Heart left ventricle (tissue), 16 donors: ENCODE data around the gene EML5. TPM values are rescaled to one million over a fixed set of nuclear protein-coding genes. Genes with fewer than 3 reads are reported as not detected.

Source experiments
- ATAC-seq, 4 donors: fragments of 200-7000 bp; cut with Tn5 transposase; one replicate each; pipeline ENCODE4 v1.9.1; 2020 to 2022; ENCODE audit warnings: moderate library complexity in 4 of 4, mild to moderate bottlenecking in 3 of 4, moderate number of reproducible peaks in 1 of 4
- DNase-seq, 5 donors: peaks; one replicate each; pipeline ENCODE4 v3.0.0-alpha.2; 2020
- H3K27ac ChIP-seq, 12 donors: fragments of 200-600 bp; sonication (generic) in 4 of 12; one replicate each; pipeline versions ENCODE4 v1.5.0 to v1.8.0; 2016 to 2022; ENCODE audit warnings: mild to moderate bottlenecking in 2 of 12
- H3K27me3 ChIP-seq, 9 donors: fragments of 200-600 bp; sonication (generic) in 2 of 9; one replicate each; pipeline versions ENCODE4 v1.5.1 to v1.8.0; 2016 to 2022; ENCODE audit warnings: mild to moderate bottlenecking in 3 of 9
- H3K36me3 ChIP-seq, 9 donors: fragments of 200-600 bp; sonication (generic) in 2 of 9; one replicate each; pipeline versions ENCODE4 v1.5.0 to v1.8.0; 2018 to 2022; ENCODE audit warnings: mild to moderate bottlenecking in 2 of 9
- H3K4me1 ChIP-seq, 12 donors: fragments of 200-600 bp; sonication (generic) in 4 of 12; one replicate each; pipeline versions ENCODE4 v1.5.0 to v1.8.0; 2016 to 2022; ENCODE audit warnings: mild to moderate bottlenecking in 3 of 12
- H3K4me3 ChIP-seq, 12 donors: fragments of 200-600 bp; sonication (generic) in 4 of 12; one replicate each; pipeline versions ENCODE4 v1.5.0 to v1.8.0; 2017 to 2022; ENCODE audit warnings: mild to moderate bottlenecking in 9 of 12, moderate library complexity in 4 of 12
- H3K9me3 ChIP-seq, 12 donors: fragments of 200-600 bp; sonication (generic) in 4 of 12; one replicate each; pipeline versions ENCODE4 v1.5.0 to v1.8.0; 2016 to 2022; ENCODE audit warnings: mild to moderate bottlenecking in 1 of 12
- POLR2A ChIP-seq, 2 donors: fragments of 450-650 bp; IDR thresholded peaks; one replicate each; pipeline ENCODE4 v1.6.1; 2017; ENCODE audit warnings: antibody characterized with exemption in 2 of 2, mild to moderate bottlenecking in 2 of 2, moderate library complexity in 2 of 2
- WGBS, 4 donors: extraction: QIAGEN DNeasy Blood & Tissue Kit in 2 of 4; methylation state at CpG; one replicate each; pipeline versions ENCODE4 v1.1.5 to v1.1.7; 2013 to 2018; 5-methylcytosine and 5-hydroxymethylcytosine counted together
- intact Hi-C, 10 donors: fragments of 100-400 bp; cut with DNase I; formaldehyde crosslinking; loops; one replicate each; pipeline versions ENCODE4 v1.11.1 to v1.14.2; 2022
- polyA plus RNA-seq, 2 donors: library from polyadenylated mRNA; stranded (reverse); fragments of 200-250 nt; gene quantifications; one replicate each; pipeline ENCODE4 v1.2.3, GENCODE V29; 2013
- total RNA-seq, 9 donors: library from RNA; depleted of rRNA in 2 of 9; stranded (reverse); fragments of >200 nt in 2 of 9; fragmentation: NEBNext Ultra II Directional in 3 of 9; extraction: Animal tissue kit (Norgen Biotek cat#: 25700) in 3 of 9; gene quantifications; one replicate each; pipeline versions ENCODE4 v1.1.0 to v1.2.4, GENCODE V29; 2016 to 2023
- TF ChIP-seq, protein P1 (sequence below), 12 donors: fragments of 200-600 bp; sonication (generic) in 4 of 12; IDR thresholded peaks; one replicate each; pipeline versions ENCODE4 v1.5.0 to v1.8.0; 2018 to 2022; ENCODE audit warnings: antibody characterized with exemption in 12 of 12, mild to moderate bottlenecking in 5 of 12
- donor health status: ischemic (EF 13 %, LVEDD 7.1; RV severe dilation, severe dysfunction).
- donor health status: healthy with polysubstance abuse.
- donor health status: DM: no; HTN: yes; CAD: no.
- donor health status: DM: no; HTN: no; CAD: no.
- donor health status: ischemic (EF 25% LVEDD 6.9; RV normal size, moderate dysfunction).
- donor health status: ischemic (EF 25% LVEDD 5.7; RV mildly dilated, moderate dysfunction).
- donor health status: healthy.
- donor health status: DM: yes; HTN: yes; CAD: no.
- donor health status: ischemic (EF 35%, LVEDD 5.7; RV mildly dilated, moderate dysfunction).
- donor health status: nonischemic (EF 11% LVEDD 7.7; RV severe dilation, severe dysfunction).
- donor health status: DM: yes; HTN: yes; CAD: no.
- donor health status: PGD.
- donor health status: ischemic (EF 29% LVEDD 5.4; RV normal size, mild dysfunction).
- donor health status: nonischemic (EF 23%, LVEDD 6.1; RV moderate dilation, normal function).

The EML5 gene
- total and polyA plus RNA-seq, 11 donors: 0.08 to 0.71 (median 0.21) TPM

DNA sequence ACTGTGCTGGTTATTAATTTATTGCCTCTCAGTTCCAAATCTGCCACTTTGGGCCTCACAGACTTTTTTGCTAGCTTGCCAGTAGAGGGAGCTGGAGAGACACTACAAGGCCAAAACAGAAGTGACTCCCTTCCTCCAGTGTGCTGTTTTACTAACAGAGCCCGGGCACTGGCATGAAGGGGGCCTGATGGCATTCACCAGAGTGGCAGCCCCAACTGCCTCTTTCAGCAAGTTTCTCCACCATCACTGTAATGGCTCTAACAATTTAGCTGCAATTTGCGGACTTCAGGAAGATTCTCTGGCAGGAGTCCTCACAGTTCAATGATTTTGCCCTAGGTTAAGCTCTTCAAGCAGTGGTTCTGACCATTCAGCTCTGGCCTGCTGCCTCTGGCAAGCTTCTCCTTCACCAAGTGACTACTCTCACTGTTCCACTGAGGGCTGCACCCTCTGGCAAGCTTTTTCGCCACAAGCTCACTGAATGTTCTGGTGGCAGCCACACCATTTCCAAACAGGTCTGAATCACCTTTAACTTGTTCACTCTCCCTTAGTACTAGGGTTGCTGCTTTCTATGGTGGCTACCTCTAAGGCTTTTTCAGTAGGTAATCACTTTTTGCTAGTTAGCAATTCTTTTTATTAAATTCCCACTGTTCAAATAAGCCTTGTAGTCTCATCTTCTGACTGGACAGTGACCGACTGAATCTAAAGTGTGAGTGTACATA is 125.0 kb downstream of the EML5 start:
- intact Hi-C loops: loop anchor here in 8 of 10 donors (5.0 to 10.0 kb wide), 8 partner anchors 197 to 1250 kb away; no protein-coding TSS in a partner anchor
- ATAC-seq: peak in 3 of 4 donors; percentile 78 to 84 (median 79)
- H3K27me3 ChIP-seq: no peaks in the 10 kb centered on the region
- H3K4me3 ChIP-seq: no peak overlapping the region
- WGBS, 4 donors: 36 to 57% (median 39%) methylated on average over 4 of the region's 4 CpGs
- H3K4me1 ChIP-seq: peaks cover 0 to 9% (median 0%) of the 10 kb centered on the region in 12 donors
- no peak overlapping the region for H3K27ac ChIP-seq
- no peaks in the 10 kb centered on the region for H3K36me3 ChIP-seq
- no peak for TF ChIP-seq POLR2A (IDR thresholded peaks at IDR 0.05)
- TF ChIP-seq, protein P1, sequence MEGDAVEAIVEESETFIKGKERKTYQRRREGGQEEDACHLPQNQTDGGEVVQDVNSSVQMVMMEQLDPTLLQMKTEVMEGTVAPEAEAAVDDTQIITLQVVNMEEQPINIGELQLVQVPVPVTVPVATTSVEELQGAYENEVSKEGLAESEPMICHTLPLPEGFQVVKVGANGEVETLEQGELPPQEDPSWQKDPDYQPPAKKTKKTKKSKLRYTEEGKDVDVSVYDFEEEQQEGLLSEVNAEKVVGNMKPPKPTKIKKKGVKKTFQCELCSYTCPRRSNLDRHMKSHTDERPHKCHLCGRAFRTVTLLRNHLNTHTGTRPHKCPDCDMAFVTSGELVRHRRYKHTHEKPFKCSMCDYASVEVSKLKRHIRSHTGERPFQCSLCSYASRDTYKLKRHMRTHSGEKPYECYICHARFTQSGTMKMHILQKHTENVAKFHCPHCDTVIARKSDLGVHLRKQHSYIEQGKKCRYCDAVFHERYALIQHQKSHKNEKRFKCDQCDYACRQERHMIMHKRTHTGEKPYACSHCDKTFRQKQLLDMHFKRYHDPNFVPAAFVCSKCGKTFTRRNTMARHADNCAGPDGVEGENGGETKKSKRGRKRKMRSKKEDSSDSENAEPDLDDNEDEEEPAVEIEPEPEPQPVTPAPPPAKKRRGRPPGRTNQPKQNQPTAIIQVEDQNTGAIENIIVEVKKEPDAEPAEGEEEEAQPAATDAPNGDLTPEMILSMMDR (IDR thresholded peaks at IDR 0.05): peak; percentile 57 to 84 (median 78)
- peak in 4 of 5 donors; percentile 31 to 39 (median 37) for DNase-seq
- H3K9me3 ChIP-seq: peaks cover 0 to 6% (median 0%) of the 10 kb centered on the region in 12 donors

DNA sequence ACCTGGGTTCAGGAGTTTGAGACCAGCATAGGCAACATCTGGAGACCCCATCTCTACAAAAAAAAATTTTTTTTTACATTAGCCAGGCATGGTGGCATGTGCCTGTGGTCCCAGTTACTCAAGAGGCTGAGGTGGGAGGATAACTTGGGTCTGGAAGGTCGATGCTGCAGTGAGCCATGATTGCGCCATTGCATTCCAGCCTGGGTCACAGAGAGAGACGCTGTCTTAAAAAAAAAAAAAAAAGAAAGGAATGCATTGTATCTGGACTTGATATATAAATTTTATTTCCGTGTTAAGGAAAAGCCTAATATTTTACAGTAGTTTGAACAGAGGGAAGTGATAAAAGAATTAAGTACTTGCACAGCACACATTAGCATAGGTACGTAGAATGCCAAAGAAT is 132.7 kb downstream of the EML5 start:
- DNase-seq (no peak), ATAC-seq (no peak)
- Histone ChIP-seq H3K4me1 (no peaks in the 10 kb centered on the region), H3K9me3 (peaks cover 0 to 4% (median 0%) of the 10 kb centered on the region in 12 donors), H3K27me3 (no peaks in the 10 kb centered on the region), H3K27ac (no peak overlapping the region), H3K36me3 (no peaks in the 10 kb centered on the region), H3K4me3 (no peak overlapping the region)
- TF ChIP-seq, protein P1 (IDR thresholded peaks at IDR 0.05): no peak
- TF ChIP-seq POLR2A (IDR thresholded peaks at IDR 0.05): no peak
- WGBS, 4 donors: 79 to 88% (median 85%) methylated on average over 5 of the region's 5 CpGs
- intact Hi-C loops: loop anchor here in 7 of 10 donors (10.0 kb wide), 3 partner anchors 205 to 1255 kb away; no protein-coding TSS in a partner anchor

DNA sequence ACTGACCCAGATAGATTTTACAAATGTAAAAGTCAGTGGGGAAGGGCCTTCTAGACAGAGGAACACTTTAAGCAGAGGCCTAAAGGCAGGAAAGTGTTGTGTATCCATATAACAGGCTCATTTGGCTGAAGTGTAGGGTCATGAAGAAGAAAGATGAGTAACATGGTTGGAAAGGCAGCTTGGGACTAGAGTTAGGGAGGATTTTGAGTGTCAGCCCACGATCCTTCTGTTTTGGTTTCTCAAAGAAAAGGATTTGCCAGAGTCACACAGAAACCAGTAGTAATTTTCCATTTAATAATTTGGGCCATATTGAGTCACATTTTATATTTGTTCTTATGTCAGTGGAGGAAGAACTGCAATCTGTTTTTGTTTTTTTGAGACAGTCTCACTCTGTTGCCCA is 153.5 kb downstream of the EML5 start:
- Histone ChIP-seq H3K4me1 (no peaks in the 10 kb centered on the region), H3K36me3 (no peaks in the 10 kb centered on the region), H3K27me3 (no peaks in the 10 kb centered on the region), H3K9me3 (peaks cover 0 to 13% (median 0%) of the 10 kb centered on the region in 12 donors), H3K4me3 (no peak overlapping the region), H3K27ac (no peak overlapping the region)
- 68 to 78% (median 73%) methylated on average over 1 of the region's 1 CpG for WGBS, 4 donors
- no peak for TF ChIP-seq POLR2A (IDR thresholded peaks at IDR 0.05)
- TF ChIP-seq, protein P1 (IDR thresholded peaks at IDR 0.05): no peak
- intact Hi-C loops: no loop called here
- DNase-seq: no peak
- no peak for ATAC-seq

DNA sequence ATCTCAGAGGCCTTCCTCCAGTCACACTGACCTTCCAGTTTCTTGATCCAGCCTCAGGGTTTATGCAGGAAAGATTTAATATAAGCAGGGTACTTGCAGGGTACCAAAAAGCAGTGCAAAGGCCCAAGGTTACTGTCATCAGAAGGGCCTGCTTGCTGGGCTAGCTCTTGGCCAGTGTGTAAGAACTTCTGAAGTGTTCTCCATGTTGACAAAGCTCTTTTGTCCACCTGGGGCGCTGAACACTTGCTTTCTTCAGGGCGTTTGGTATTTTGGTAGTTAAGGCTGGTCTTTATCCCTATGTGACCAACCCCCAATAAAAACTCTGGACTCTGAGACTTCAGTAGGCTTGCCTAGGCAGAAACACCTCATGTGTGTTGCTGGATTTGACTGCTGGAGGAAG is 160.2 kb downstream of the EML5 start:
- H3K36me3 ChIP-seq: no peaks in the 10 kb centered on the region
- H3K4me3 ChIP-seq: no peak overlapping the region
- H3K27ac ChIP-seq: no peak overlapping the region
- no peaks in the 10 kb centered on the region for H3K4me1 ChIP-seq
- WGBS, 4 donors: 67 to 100% (median 90%) methylated on average over 2 of the region's 2 CpGs
- no peaks in the 10 kb centered on the region for H3K27me3 ChIP-seq
- DNase-seq: no peak
- intact Hi-C loops: no loop called here
- no peak for ATAC-seq
- TF ChIP-seq POLR2A (IDR thresholded peaks at IDR 0.05): no peak
- TF ChIP-seq, protein P1 (IDR thresholded peaks at IDR 0.05): no peak
- H3K9me3 ChIP-seq: no peaks in the 10 kb centered on the region
